Eye (tissue), 1 donor: Measurements from ENCODE around the gene EDN2.

Experiments
- DNase-seq: peaks from one replicate; pipeline ENCODE4 v3.0.0-alpha.2; 2015

EDN2 gene

GRCh38 chr1:41484402-41485241, at the start of gene EDN2:
Gene EDN2, minus strand, starts transcription at chr1:41484683. Its CDS starts 82 bp downstream, at chr1:41484601.
- no peak for DNase-seq

GRCh38 chr1:41533731-41534080, 49.2 kb upstream of the EDN2 start:
- no peak for DNase-seq

GRCh38 chr1:41533016-41533730, 48.7 kb upstream of the EDN2 start:
- DNase-seq = no peak

- DNase-seq = no peak
Measured at GRCh38 chr1:41532206-41532975, 47.9 kb upstream of the EDN2 start.

GRCh38 chr1:41530411-41530810, 45.9 kb upstream of the EDN2 start:
- no peak for DNase-seq

GRCh38 chr1:41529621-41530395, 45.3 kb upstream of the EDN2 start:
- DNase-seq = no peak

GRCh38 chr1:41528726-41529605, 44.5 kb upstream of the EDN2 start:
- DNase-seq = no peak

- no peak for DNase-seq
Measured at GRCh38 chr1:41528106-41528505, 43.6 kb upstream of the EDN2 start.

GRCh38 chr1:41526956-41527561, 42.6 kb upstream of the EDN2 start:
- DNase-seq = no peak

- DNase-seq = no peak
Measured at GRCh38 chr1:41525891-41526587, 41.6 kb upstream of the EDN2 start.

- DNase-seq = no peak
Measured at GRCh38 chr1:41524676-41525675, 40.5 kb upstream of the EDN2 start.

- no peak for DNase-seq
Measured at GRCh38 chr1:41523949-41524675, 39.6 kb upstream of the EDN2 start.

GRCh38 chr1:41523071-41523470, 38.6 kb upstream of the EDN2 start:
- no peak for DNase-seq

GRCh38 chr1:41521766-41522165, 37.3 kb upstream of the EDN2 start:
- peak; percentile 50 for DNase-seq

GRCh38 chr1:41520951-41521752, 36.7 kb upstream of the EDN2 start:
- DNase-seq = no peak

- no peak for DNase-seq
Measured at GRCh38 chr1:41519667-41520066, 35.2 kb upstream of the EDN2 start.

GRCh38 chr1:41518471-41518870, 34.0 kb upstream of the EDN2 start:
- no peak for DNase-seq

- DNase-seq = no peak
Measured at GRCh38 chr1:41517062-41517438, 32.6 kb upstream of the EDN2 start.
